Measurements from ENCODE around the gene ECT2.
"Not testable (repeated sequence)": the region's sequence is repeated elsewhere in the genome, so short reads cannot be mapped to it uniquely, and the experiment has no call there.

- TF ChIP-seq, protein P1, sequence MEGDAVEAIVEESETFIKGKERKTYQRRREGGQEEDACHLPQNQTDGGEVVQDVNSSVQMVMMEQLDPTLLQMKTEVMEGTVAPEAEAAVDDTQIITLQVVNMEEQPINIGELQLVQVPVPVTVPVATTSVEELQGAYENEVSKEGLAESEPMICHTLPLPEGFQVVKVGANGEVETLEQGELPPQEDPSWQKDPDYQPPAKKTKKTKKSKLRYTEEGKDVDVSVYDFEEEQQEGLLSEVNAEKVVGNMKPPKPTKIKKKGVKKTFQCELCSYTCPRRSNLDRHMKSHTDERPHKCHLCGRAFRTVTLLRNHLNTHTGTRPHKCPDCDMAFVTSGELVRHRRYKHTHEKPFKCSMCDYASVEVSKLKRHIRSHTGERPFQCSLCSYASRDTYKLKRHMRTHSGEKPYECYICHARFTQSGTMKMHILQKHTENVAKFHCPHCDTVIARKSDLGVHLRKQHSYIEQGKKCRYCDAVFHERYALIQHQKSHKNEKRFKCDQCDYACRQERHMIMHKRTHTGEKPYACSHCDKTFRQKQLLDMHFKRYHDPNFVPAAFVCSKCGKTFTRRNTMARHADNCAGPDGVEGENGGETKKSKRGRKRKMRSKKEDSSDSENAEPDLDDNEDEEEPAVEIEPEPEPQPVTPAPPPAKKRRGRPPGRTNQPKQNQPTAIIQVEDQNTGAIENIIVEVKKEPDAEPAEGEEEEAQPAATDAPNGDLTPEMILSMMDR (IDR thresholded peaks at IDR 0.05; ENCODE audit: low read length) = not testable (repeated sequence)
- not testable (repeated sequence) for TF ChIP-seq EZH2 (IDR thresholded peaks at IDR 0.05; ENCODE audit: borderline replicate concordance, low read length)
These were observed 76.7 kb downstream of the ECT2 start for GRCh38 chr3:172827231-172827630.

Measured in OCI-LY1 (cell line).